ENCODE measurements around the gene RAB3B. TPM values are rescaled to one million over a fixed set of nuclear protein-coding genes. Genes with fewer than 3 reads are reported as not detected.

The RAB3B gene
- total and polyA plus RNA-seq, 2 donors (not counting 1 experiment from before 2014, with no cell fraction given) = 36.5 to 51.6 TPM

DNA sequence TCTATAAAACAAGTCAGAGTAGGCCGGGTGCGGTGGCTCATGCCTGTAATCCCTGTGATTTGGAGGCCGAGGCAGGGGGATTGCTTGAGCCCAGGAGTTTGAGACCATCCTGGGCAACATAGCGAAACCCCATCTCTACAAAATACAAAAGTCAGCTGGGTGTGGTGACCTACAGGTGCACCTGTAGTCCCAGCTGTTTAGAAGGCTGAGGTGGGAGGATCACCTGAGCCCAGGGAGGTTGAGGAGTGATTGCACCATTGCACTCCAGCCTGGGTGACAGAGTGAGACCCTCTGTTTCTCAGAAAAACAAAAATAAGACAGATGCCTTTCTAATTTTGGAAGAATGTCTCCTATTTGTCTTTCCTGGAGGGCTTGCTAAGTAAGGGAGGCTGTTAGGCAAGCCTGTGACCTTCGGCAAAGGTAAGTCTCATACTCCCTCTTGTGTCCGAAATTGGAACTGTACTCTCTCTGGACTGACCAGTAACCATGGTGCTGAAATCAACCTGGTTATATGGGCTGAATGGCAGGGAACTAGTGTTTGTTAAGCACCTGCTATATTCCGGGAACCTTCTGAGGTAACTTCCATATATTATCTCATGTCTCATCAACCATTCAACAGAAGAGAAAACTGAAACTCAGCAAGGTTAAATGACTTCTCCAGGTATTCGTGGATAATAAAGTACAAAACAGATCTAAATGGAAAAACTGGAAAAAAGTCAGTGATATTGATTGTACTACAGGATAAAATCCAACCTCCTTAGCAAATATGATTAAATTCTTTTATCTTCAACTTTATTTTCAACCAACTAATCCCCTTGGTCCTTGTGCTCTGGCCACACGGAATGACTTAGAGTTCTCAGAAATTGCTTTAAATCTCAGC, 11.8 kb upstream of the RAB3B start:
- no peaks in the 10 kb centered on the region for H3K36me3 ChIP-seq (ENCODE audit: control insufficient read depth, insufficient read depth, low read length)
- H3K79me2 ChIP-seq (ENCODE audit: control insufficient read depth, insufficient read depth, low read length) = no peaks in the 10 kb centered on the region
- H3K4me1 ChIP-seq (ENCODE audit: control insufficient read depth, extremely low read depth, insufficient read depth, low read length) = peaks cover 5% of the 10 kb centered on the region
- H3K4me3 ChIP-seq (replicated peaks in 1 of 4; ENCODE audit: control extremely low read depth in 1 of 4, insufficient read depth in 1 of 4, low read depth in 3 of 4, low read length in 4 of 4) = no peak overlapping the region
- H2AFZ ChIP-seq (ENCODE audit: low read length) = no peak overlapping the region
- no peaks in the 10 kb centered on the region for H4K20me1 ChIP-seq (ENCODE audit: control insufficient read depth, extremely low read depth, insufficient read depth, low read length)
- TF ChIP-seq CTCF (conservative IDR thresholded peaks at IDR 0.05 in 1 of 2, IDR thresholded peaks at IDR 0.05 in 1 of 2; ENCODE audit: low read depth in 1 of 2, low read length in 2 of 2) (peak; percentile 94 to 97), EZH2 (IDR thresholded peaks at IDR 0.05; ENCODE audit: low read length, missing control alignments) (no peak)
- no peak overlapping the region for H3K27ac ChIP-seq (ENCODE audit: insufficient read depth, low read length)
- DNase-seq (ENCODE audit: low read depth in 2 of 2) = peak; percentile 85 to 93
- no peaks in the 10 kb centered on the region for H3K9me3 ChIP-seq (ENCODE audit: control insufficient read depth, insufficient read depth, low read depth, low read length)
- H3K9ac ChIP-seq (ENCODE audit: insufficient read depth, low read length) = no peak overlapping the region
- no peak overlapping the region for H3K4me2 ChIP-seq (ENCODE audit: extremely low read depth, insufficient read depth, low read length)
- no peaks in the 10 kb centered on the region for H3K27me3 ChIP-seq (ENCODE audit: control insufficient read depth, insufficient read depth, low read length)

DNA sequence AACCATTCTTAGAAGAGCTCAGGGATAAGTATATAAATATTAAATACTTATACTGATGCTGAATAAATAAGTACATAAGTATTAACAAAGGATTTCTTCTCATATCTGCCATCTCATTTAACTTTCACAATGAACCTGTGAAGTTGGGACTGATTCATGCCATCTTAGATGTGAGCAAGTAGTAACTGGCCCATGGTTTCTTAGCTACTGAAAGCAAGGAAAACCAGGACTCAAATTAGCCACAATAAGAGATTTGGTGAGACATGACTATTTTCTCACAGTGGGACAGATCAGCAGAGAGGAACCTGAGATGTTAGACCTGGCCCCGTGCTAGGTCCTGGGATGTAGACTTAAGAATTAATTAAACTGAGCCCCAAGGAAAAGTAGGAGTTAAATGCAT, 8.2 kb upstream of the RAB3B start:
- no peak overlapping the region for H3K4me2 ChIP-seq (ENCODE audit: extremely low read depth, insufficient read depth, low read length)
- H3K9me3 ChIP-seq (ENCODE audit: control insufficient read depth, insufficient read depth, low read depth, low read length) = no peaks in the 10 kb centered on the region
- TF ChIP-seq EZH2 (IDR thresholded peaks at IDR 0.05; ENCODE audit: low read length, missing control alignments) (no peak), CTCF (conservative IDR thresholded peaks at IDR 0.05 in 1 of 2, IDR thresholded peaks at IDR 0.05 in 1 of 2; ENCODE audit: low read depth in 1 of 2, low read length in 2 of 2) (no peak)
- H3K27ac ChIP-seq (ENCODE audit: insufficient read depth, low read length) = no peak overlapping the region
- no peaks in the 10 kb centered on the region for H3K36me3 ChIP-seq (ENCODE audit: control insufficient read depth, insufficient read depth, low read length)
- no peaks in the 10 kb centered on the region for H4K20me1 ChIP-seq (ENCODE audit: control insufficient read depth, extremely low read depth, insufficient read depth, low read length)
- no peak for DNase-seq (ENCODE audit: low read depth in 2 of 2)
- no peaks in the 10 kb centered on the region for H3K27me3 ChIP-seq (ENCODE audit: control insufficient read depth, insufficient read depth, low read length)
- no peak overlapping the region for H3K9ac ChIP-seq (ENCODE audit: insufficient read depth, low read length)
- H2AFZ ChIP-seq (ENCODE audit: low read length) = no peak overlapping the region
- peaks cover 3% of the 10 kb centered on the region for H3K4me1 ChIP-seq (ENCODE audit: control insufficient read depth, extremely low read depth, insufficient read depth, low read length)
- H3K4me3 ChIP-seq (replicated peaks in 1 of 4; ENCODE audit: control extremely low read depth in 1 of 4, insufficient read depth in 1 of 4, low read depth in 3 of 4, low read length in 4 of 4) = no peak overlapping the region
- no peaks in the 10 kb centered on the region for H3K79me2 ChIP-seq (ENCODE audit: control insufficient read depth, insufficient read depth, low read length)

DNA sequence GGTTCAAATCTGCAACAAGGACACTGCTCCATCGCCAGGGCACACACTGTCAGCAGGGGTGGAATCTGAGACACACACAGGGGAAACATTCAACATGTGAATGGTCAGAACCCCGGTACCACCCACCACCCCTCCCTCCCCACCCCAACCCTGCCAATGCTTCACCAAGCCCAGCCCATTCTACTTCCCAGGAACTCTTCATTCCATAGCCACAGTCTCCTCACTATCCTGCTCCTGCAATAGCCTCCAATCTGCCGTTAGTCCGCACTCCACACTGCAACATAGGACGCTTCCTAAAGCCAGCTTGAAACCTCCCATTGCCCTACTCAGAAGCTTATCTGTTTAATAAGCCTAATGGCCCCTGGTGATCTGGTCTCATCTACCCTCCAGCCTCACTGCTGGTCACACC, 7.5 kb upstream of the RAB3B start:
- no peak overlapping the region for H2AFZ ChIP-seq (ENCODE audit: low read length)
- H3K4me1 ChIP-seq (ENCODE audit: control insufficient read depth, extremely low read depth, insufficient read depth, low read length) = peaks cover 3% of the 10 kb centered on the region
- no peaks in the 10 kb centered on the region for H3K79me2 ChIP-seq (ENCODE audit: control insufficient read depth, insufficient read depth, low read length)
- H3K9me3 ChIP-seq (ENCODE audit: control insufficient read depth, insufficient read depth, low read depth, low read length) = no peaks in the 10 kb centered on the region
- no peak overlapping the region for H3K9ac ChIP-seq (ENCODE audit: insufficient read depth, low read length)
- H4K20me1 ChIP-seq (ENCODE audit: control insufficient read depth, extremely low read depth, insufficient read depth, low read length) = no peaks in the 10 kb centered on the region
- no peak overlapping the region for H3K27ac ChIP-seq (ENCODE audit: insufficient read depth, low read length)
- DNase-seq (ENCODE audit: low read depth in 2 of 2) = no peak
- no peaks in the 10 kb centered on the region for H3K36me3 ChIP-seq (ENCODE audit: control insufficient read depth, insufficient read depth, low read length)
- no peaks in the 10 kb centered on the region for H3K27me3 ChIP-seq (ENCODE audit: control insufficient read depth, insufficient read depth, low read length)
- TF ChIP-seq CTCF (conservative IDR thresholded peaks at IDR 0.05 in 1 of 2, IDR thresholded peaks at IDR 0.05 in 1 of 2; ENCODE audit: low read depth in 1 of 2, low read length in 2 of 2) (no peak), EZH2 (IDR thresholded peaks at IDR 0.05; ENCODE audit: low read length, missing control alignments) (no peak)
- no peak overlapping the region for H3K4me2 ChIP-seq (ENCODE audit: extremely low read depth, insufficient read depth, low read length)
- no peak overlapping the region for H3K4me3 ChIP-seq (replicated peaks in 1 of 4; ENCODE audit: control extremely low read depth in 1 of 4, insufficient read depth in 1 of 4, low read depth in 3 of 4, low read length in 4 of 4)
